K562 (cell line): ENCODE measurements around the gene LAPTM5. TPM values are rescaled to one million over a fixed set of nuclear protein-coding genes. Genes with fewer than 3 reads are reported as not detected.

ENCODE experiments used
- CBX2 ChIP-seq: fragments of 200-600 bp; sonication (generic); IDR thresholded peaks from one replicate; pipeline ENCODE4 v1.6.1; 2012; ENCODE audit warnings: mild to moderate bottlenecking, low read length, inconsistent platforms; ENCODE audit not compliant: insufficient read depth, poor library complexity, severe bottlenecking
- CCAR2 ChIP-seq: fragments of 200-400 bp; formaldehyde crosslinking; IDR thresholded peaks from 2 replicates; pipeline ENCODE4 v1.6.1; 2017; ENCODE audit warnings: mild to moderate bottlenecking, low read depth, low read length
- E2F3 ChIP-seq: fragments of 250-450 bp; sonication (Bioruptor Pico); IDR thresholded peaks from 2 replicates; pipeline ENCODE4 v1.4.0; 2020; ENCODE audit warnings: mild to moderate bottlenecking
- ETV6 ChIP-seq, 3 experiments: fragments of 150-350 bp in 1 of 3; sonication (generic) in 1 of 3; formaldehyde crosslinking in 1 of 3; IDR thresholded peaks; 2 replicates each; pipeline versions ENCODE4 v1.6.1 to v1.8.0; 2014 to 2022; ENCODE audit warnings: borderline replicate concordance in 2 of 3, low read depth in 2 of 3, antibody characterized with exemption in 1 of 3, low read length in 1 of 3, mild to moderate bottlenecking in 1 of 3, missing genetic modification reagents in 1 of 3
- MBD2 ChIP-seq: sonication (generic); IDR thresholded peaks from 2 replicates; pipeline ENCODE4 v1.6.1; 2016; ENCODE audit warnings: low read depth, borderline replicate concordance
- MCM3 ChIP-seq: fragments of 450-650 bp; IDR thresholded peaks from 2 replicates; pipeline ENCODE4 v1.6.1; 2016
- MTA1 ChIP-seq: fragments of 450-650 bp; IDR thresholded peaks from 2 replicates; pipeline ENCODE4 v1.6.1; 2017; ENCODE audit warnings: borderline replicate concordance
- NCOA1 ChIP-seq: fragments of 450-650 bp; IDR thresholded peaks from 2 replicates; pipeline ENCODE4 v1.6.1; 2016; ENCODE audit warnings: low read depth
- PHB2 ChIP-seq: fragments of 450-650 bp; IDR thresholded peaks from 2 replicates; pipeline ENCODE4 v1.6.1; 2017; ENCODE audit warnings: low read depth
- RERE ChIP-seq: sonication (generic); formaldehyde crosslinking; IDR thresholded peaks from 2 replicates; pipeline ENCODE4 v1.8.0; 2023; ENCODE audit warnings: missing genetic modification reagents, mild to moderate bottlenecking, borderline replicate concordance
- RNF219 ChIP-seq: fragments of 250-450 bp; sonication (Bioruptor Pico); IDR thresholded peaks from 2 replicates; pipeline ENCODE4 v1.5.0; 2022; ENCODE audit warnings: mild to moderate bottlenecking
- SIX5 ChIP-seq, 2 experiments: IDR thresholded peaks; 2 replicates each; pipeline ENCODE4 v1.6.1; 2011; ENCODE audit warnings: low read length in 2 of 2, borderline replicate concordance in 1 of 2, low read depth in 1 of 2, mild to moderate bottlenecking in 1 of 2, moderate library complexity in 1 of 2; ENCODE audit not compliant: insufficient read depth in 1 of 2
- TRIM24 ChIP-seq, 2 experiments: fragments of 450-650 bp; IDR thresholded peaks; 2 replicates each; pipeline ENCODE4 v1.6.1; 2016
- ZBTB2 ChIP-seq: fragments of 450-650 bp; IDR thresholded peaks from 2 replicates; pipeline ENCODE4 v1.6.1; 2016; ENCODE audit warnings: antibody characterized with exemption
- ZNF436 ChIP-seq: fragments of 250-450, 450-650 bp; sonication (Bioruptor Pico); formaldehyde crosslinking; IDR thresholded peaks from 2 replicates; pipeline ENCODE4 v1.7.0; 2020; ENCODE audit warnings: mild to moderate bottlenecking
- ZNF57 ChIP-seq: fragments of 450-650 bp; formaldehyde crosslinking; IDR thresholded peaks from 2 replicates; pipeline ENCODE4 v1.4.0; 2020; ENCODE audit warnings: mild to moderate bottlenecking, moderate library complexity
- ZNF830 ChIP-seq: fragments of 250-450 bp; sonication (Bioruptor Pico); IDR thresholded peaks from 2 replicates; pipeline ENCODE4 v1.5.0; 2021; ENCODE audit warnings: mild to moderate bottlenecking
- polyA plus RNA-seq, 8 experiments: library from polyadenylated mRNA; depleted of rRNA in 4 of 8; stranded (reverse) in 5 of 8; unstranded in 3 of 8; fragments of >200 nt; fragmentation: Nextera tagmentation in 2 of 8; fragmentation: Illumina TruSeq in 1 of 8; extraction: Ambion mirVana in 2 of 8; extraction: Trizol in 1 of 8; gene quantifications; 2 replicates each; pipeline versions ENCODE4 v1.2.1 to v1.2.3, GENCODE V29; 2011 to 2014; ENCODE audit warnings: inconsistent platforms in 1 of 8, missing spikeins in 1 of 8
- total RNA-seq, 7 experiments: library from RNA; depleted of rRNA in 6 of 7; stranded (reverse); fragments of >200 nt in 6 of 7; fragmentation: Illumina TruSeq in 2 of 7; extraction: Trizol in 2 of 7; gene quantifications; 2 replicates each; pipeline versions ENCODE4 v1.2.1 to v1.2.3, GENCODE V29; 2011 to 2021; ENCODE audit warnings: low replicate concordance in 1 of 7
- TF ChIP-seq, protein P1 (sequence below): fragments of 250-450 bp; sonication (Bioruptor Pico); IDR thresholded peaks from 2 replicates; pipeline ENCODE4 v1.5.0; 2020; ENCODE audit warnings: mild to moderate bottlenecking, borderline replicate concordance

Gene LAPTM5
- total and polyA plus RNA-seq, 9 of the 15 experiments (the other 6 are each of a cell fraction or from before 2014, with no cell fraction given), result 2.4 to 47.3 (median 20.3) TPM

GRCh38 chr1:30699762-30700161, 57.8 kb downstream of the LAPTM5 start (continued):
- TF ChIP-seq E2F3, result no peak
- TF ChIP-seq MTA1, result peak; percentile 39; the same call in 1 of the 2 replicates
- TF ChIP-seq ZNF436 (CRISPR knock-in tag), result no peak
- TF ChIP-seq RERE, result no peak
- TF ChIP-seq SIX5 (IDR thresholded peaks at IDR 0.05; ENCODE audit: borderline replicate concordance in 1 of 2, insufficient read depth in 1 of 2, low read depth in 1 of 2, low read length in 2 of 2), result no peak
- TF ChIP-seq, protein P1, sequence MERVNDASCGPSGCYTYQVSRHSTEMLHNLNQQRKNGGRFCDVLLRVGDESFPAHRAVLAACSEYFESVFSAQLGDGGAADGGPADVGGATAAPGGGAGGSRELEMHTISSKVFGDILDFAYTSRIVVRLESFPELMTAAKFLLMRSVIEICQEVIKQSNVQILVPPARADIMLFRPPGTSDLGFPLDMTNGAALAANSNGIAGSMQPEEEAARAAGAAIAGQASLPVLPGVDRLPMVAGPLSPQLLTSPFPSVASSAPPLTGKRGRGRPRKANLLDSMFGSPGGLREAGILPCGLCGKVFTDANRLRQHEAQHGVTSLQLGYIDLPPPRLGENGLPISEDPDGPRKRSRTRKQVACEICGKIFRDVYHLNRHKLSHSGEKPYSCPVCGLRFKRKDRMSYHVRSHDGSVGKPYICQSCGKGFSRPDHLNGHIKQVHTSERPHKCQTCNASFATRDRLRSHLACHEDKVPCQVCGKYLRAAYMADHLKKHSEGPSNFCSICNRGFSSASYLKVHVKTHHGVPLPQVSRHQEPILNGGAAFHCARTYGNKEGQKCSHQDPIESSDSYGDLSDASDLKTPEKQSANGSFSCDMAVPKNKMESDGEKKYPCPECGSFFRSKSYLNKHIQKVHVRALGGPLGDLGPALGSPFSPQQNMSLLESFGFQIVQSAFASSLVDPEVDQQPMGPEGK (CRISPR knock-in tag), result no peak
- TF ChIP-seq CCAR2, result no peak
- no peak for TF ChIP-seq RNF219
- TF ChIP-seq CBX2, result no peak
- no peak for TF ChIP-seq MBD2
- no peak for TF ChIP-seq ZBTB2
- no peak for TF ChIP-seq PHB2
- TF ChIP-seq ZNF57 (CRISPR knock-in tag), result no peak
- no peak for TF ChIP-seq ETV6 (IDR thresholded peaks at IDR 0.05; ENCODE audit: borderline replicate concordance in 1 of 2, low read depth in 2 of 2, low read length in 1 of 2)
- no peak for TF ChIP-seq ETV6 (CRISPR knock-in tag; IDR thresholded peaks at IDR 0.05; ENCODE audit: borderline replicate concordance)
- TF ChIP-seq MCM3, result no peak
- no peak for TF ChIP-seq ZNF830
- no peak for TF ChIP-seq NCOA1
- no peak for TF ChIP-seq TRIM24 (IDR thresholded peaks at IDR 0.05)
